SK-N-SH (cell line): ENCODE measurements around the gene TMTC4. TPM values are rescaled to one million over a fixed set of nuclear protein-coding genes. Genes with fewer than 3 reads are reported as not detected.

Source experiments
- GATA2 ChIP-seq: sonication (generic); formaldehyde crosslinking; IDR thresholded peaks from 2 replicates; pipeline ENCODE4 v1.5.0; 2020; ENCODE audit warnings: mild to moderate bottlenecking, missing genetic modification reagents
- JUND ChIP-seq: IDR thresholded peaks from 2 replicates; pipeline ENCODE4 v1.4.0; 2012
- MXI1 ChIP-seq: IDR thresholded peaks from 2 replicates; pipeline ENCODE4 v1.6.1; 2012; ENCODE audit warnings: mild to moderate bottlenecking, low read depth, low read length, improper control_type of control experiment
- NFIC ChIP-seq: IDR thresholded peaks from 2 replicates; pipeline ENCODE4 v1.4.0; 2012; ENCODE audit warnings: borderline replicate concordance
- NRF1 ChIP-seq: IDR thresholded peaks from 2 replicates; pipeline ENCODE4 v1.6.1; 2012; ENCODE audit warnings: low read depth, mild to moderate bottlenecking, low read length
- RFX5 ChIP-seq: IDR thresholded peaks from 2 replicates; pipeline ENCODE4 v1.6.1; 2012; ENCODE audit warnings: mild to moderate bottlenecking, improper control_type of control experiment, low read length
- TCF12 ChIP-seq: IDR thresholded peaks from 2 replicates; pipeline ENCODE4 v1.4.0; 2012
- YY1 ChIP-seq: IDR thresholded peaks from 2 replicates; pipeline ENCODE4 v1.4.0; 2012; ENCODE audit warnings: low read depth, mild to moderate bottlenecking
- polyA plus RNA-seq, 3 experiments: library from polyadenylated mRNA; depleted of rRNA; stranded (reverse); fragments of >200 nt; gene quantifications; 2 replicates each; pipeline ENCODE4 v1.2.3, GENCODE V29; 2012
- TF ChIP-seq, protein P1 (sequence below): IDR thresholded peaks from 2 replicates; pipeline ENCODE4 v1.4.0; 2012; ENCODE audit warnings: low read depth, borderline replicate concordance

The TMTC4 gene
- polyA plus RNA-seq, 1 of the 3 experiments (the other 2 are of a cell fraction) = 22.3 TPM

- no peak for TF ChIP-seq MXI1
- TF ChIP-seq NFIC = no peak
- TF ChIP-seq YY1 = no peak
- TF ChIP-seq, protein P1, sequence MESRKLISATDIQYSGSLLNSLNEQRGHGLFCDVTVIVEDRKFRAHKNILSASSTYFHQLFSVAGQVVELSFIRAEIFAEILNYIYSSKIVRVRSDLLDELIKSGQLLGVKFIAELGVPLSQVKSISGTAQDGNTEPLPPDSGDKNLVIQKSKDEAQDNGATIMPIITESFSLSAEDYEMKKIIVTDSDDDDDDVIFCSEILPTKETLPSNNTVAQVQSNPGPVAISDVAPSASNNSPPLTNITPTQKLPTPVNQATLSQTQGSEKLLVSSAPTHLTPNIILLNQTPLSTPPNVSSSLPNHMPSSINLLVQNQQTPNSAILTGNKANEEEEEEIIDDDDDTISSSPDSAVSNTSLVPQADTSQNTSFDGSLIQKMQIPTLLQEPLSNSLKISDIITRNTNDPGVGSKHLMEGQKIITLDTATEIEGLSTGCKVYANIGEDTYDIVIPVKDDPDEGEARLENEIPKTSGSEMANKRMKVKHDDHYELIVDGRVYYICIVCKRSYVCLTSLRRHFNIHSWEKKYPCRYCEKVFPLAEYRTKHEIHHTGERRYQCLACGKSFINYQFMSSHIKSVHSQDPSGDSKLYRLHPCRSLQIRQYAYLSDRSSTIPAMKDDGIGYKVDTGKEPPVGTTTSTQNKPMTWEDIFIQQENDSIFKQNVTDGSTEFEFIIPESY = no peak
- TF ChIP-seq NRF1 = no peak
- TF ChIP-seq GATA2 (CRISPR knock-in tag) = no peak
- TF ChIP-seq TCF12 = no peak
- TF ChIP-seq JUND = no peak
- no peak for TF ChIP-seq RFX5
- TF ChIP-seq, all 33 proteins: peak for 0
Observed at GRCh38 chr13:100559886-100560285, 114.7 kb downstream of the TMTC4 start (continued).

Other genes with a start within 250 kb of the TMTC4 start
- gene GGACT, start 86.0 kb downstream of the TMTC4 start, polyA plus RNA-seq (2012; rRNA removed) = 5.4 and 7.1 TPM in 2 replicates